IMR-90 (cell line): ENCODE data around the gene PLCB4. TPM values are rescaled to one million over a fixed set of nuclear protein-coding genes. Genes with fewer than 3 reads are reported as not detected.
A peak's percentile ranks its signal among the peaks of the same experiment; 100 is the strongest.

Experiments used
- ATAC-seq: fragments of 200-7000 bp; cut with Tn5 transposase; 2 replicates; pipeline ENCODE4 v1.9.1; 2020; ENCODE audit warnings: low read depth, mild to moderate bottlenecking, moderate library complexity
- BruUV-seq: library from RNA; stranded (reverse); fragments of 400-500 nt; replicated peaks from 2 replicates; lab custom pipeline; 2021; lab: Mats Ljungman, UMichigan
- CTCF ChIA-PET: fragments of 300-600 bp; formaldehyde crosslinking; extraction: SDS; loops from one replicate; lab custom pipeline; 2021; ENCODE audit warnings: antibody characterized with exemption; lab: Yijun Ruan, JAX
- POLR2A ChIA-PET: fragments of 300-600 bp; sonication (Branson Sonifier 250); formaldehyde crosslinking; loops from one replicate; lab custom pipeline; 2022; ENCODE audit warnings: antibody characterized with exemption; ENCODE audit not compliant: unreplicated experiment; lab: Charles Lee
- DNase-seq: peaks from one replicate; pipeline ENCODE4 v3.0.0; 2013
- H2AFZ ChIP-seq: replicated peaks from 2 replicates; pipeline ENCODE3; 2013; ENCODE audit warnings: low read length, mild to moderate bottlenecking; ENCODE audit not compliant: poor library complexity
- H2AK5ac ChIP-seq: 2 replicates; pipeline ENCODE4 v1.6.1; 2013; ENCODE audit warnings: low read depth, low read length, inconsistent platforms
- H2AK9ac ChIP-seq: replicated peaks from 2 replicates; pipeline ENCODE3; 2013; ENCODE audit warnings: mild to moderate bottlenecking, low read depth, low read length, moderate library complexity; ENCODE audit not compliant: poor library complexity
- H2BK120ac ChIP-seq: 2 replicates; pipeline ENCODE4 v1.6.1; 2013; ENCODE audit warnings: low read depth, low read length, inconsistent platforms
- H2BK15ac ChIP-seq: 3 replicates; pipeline ENCODE4 v1.6.1; 2013; ENCODE audit warnings: low read depth, low read length, inconsistent platforms
- H2BK20ac ChIP-seq: 2 replicates; pipeline ENCODE4 v1.6.1; 2013; ENCODE audit warnings: low read depth, mild to moderate bottlenecking, inconsistent platforms, low read length, moderate library complexity
- H2BK5ac ChIP-seq: 2 replicates; pipeline ENCODE4 v1.6.1; 2013; ENCODE audit warnings: mild to moderate bottlenecking, low read depth, low read length, inconsistent platforms; ENCODE audit not compliant: poor library complexity, severe bottlenecking
- H3K14ac ChIP-seq: replicated peaks from 2 replicates; pipeline ENCODE4 v1.6.1; 2013; ENCODE audit warnings: low read depth, low read length, inconsistent platforms
- H3K18ac ChIP-seq: 2 replicates; pipeline ENCODE4 v1.6.1; 2013; ENCODE audit warnings: low read depth, low read length, control low read depth
- H3K23ac ChIP-seq: 2 replicates; pipeline ENCODE4 v1.6.1; 2013; ENCODE audit warnings: low read depth, low read length, inconsistent platforms
- H3K27ac ChIP-seq: 2 replicates; pipeline ENCODE4 v1.5.1; 2013; ENCODE audit warnings: mild to moderate bottlenecking, control low read depth, low read length; ENCODE audit not compliant: insufficient read depth
- H3K27me3 ChIP-seq: 2 replicates; pipeline ENCODE4 v1.6.1; 2013; ENCODE audit warnings: low read length; ENCODE audit not compliant: control insufficient read depth, insufficient read depth
- H3K36me3 ChIP-seq: 2 replicates; pipeline ENCODE4 v1.6.1; 2013; ENCODE audit warnings: low read length, mixed read lengths; ENCODE audit not compliant: control insufficient read depth, insufficient read depth
- H3K4ac ChIP-seq: 2 replicates; pipeline ENCODE4 v1.6.1; 2013; ENCODE audit warnings: low read depth, low read length, inconsistent platforms
- H3K4me1 ChIP-seq: 2 replicates; pipeline ENCODE4 v1.6.1; 2013; ENCODE audit warnings: low read length, mixed read lengths; ENCODE audit not compliant: control insufficient read depth, insufficient read depth
- H3K4me2 ChIP-seq: 2 replicates; pipeline ENCODE4 v1.6.1; 2013; ENCODE audit warnings: low read depth, mild to moderate bottlenecking, control low read depth, low read length, moderate library complexity
- H3K4me3 ChIP-seq: 2 replicates; pipeline ENCODE4 v1.5.1; 2013; ENCODE audit warnings: low read depth, mild to moderate bottlenecking, control low read depth, low read length, moderate library complexity; ENCODE audit not compliant: insufficient read depth
- H3K56ac ChIP-seq: 2 replicates; pipeline ENCODE4 v1.6.1; 2013; ENCODE audit warnings: low read length, inconsistent platforms; ENCODE audit not compliant: insufficient read depth; ENCODE audit errors: extremely low read depth
- H3K79me1 ChIP-seq, 2 experiments: 2 replicates each; pipeline ENCODE4 v1.6.1; 2013; ENCODE audit warnings: low read length in 2 of 2, inconsistent platforms in 1 of 2, low read depth in 1 of 2
- H3K9ac ChIP-seq: 2 replicates; pipeline ENCODE4 v1.6.1; 2013; ENCODE audit warnings: low read depth, low read length, control low read depth
- H3K9me1 ChIP-seq: 2 replicates; pipeline ENCODE4 v1.6.1; 2013; ENCODE audit warnings: low read length, inconsistent platforms; ENCODE audit not compliant: insufficient read depth
- H3K9me3 ChIP-seq: 2 replicates; pipeline ENCODE4 v1.6.1; 2013; ENCODE audit warnings: low read length; ENCODE audit not compliant: control insufficient read depth, insufficient read depth
- H4K20me1 ChIP-seq: 2 replicates; pipeline ENCODE4 v1.6.1; 2013; ENCODE audit warnings: low read length, inconsistent platforms; ENCODE audit not compliant: insufficient read depth
- H4K5ac ChIP-seq: 2 replicates; pipeline ENCODE4 v1.6.1; 2013; ENCODE audit warnings: mild to moderate bottlenecking, low read depth, low read length, control low read depth
- H4K8ac ChIP-seq, 2 experiments: 2 replicates each; pipeline ENCODE4 v1.6.1; 2013; ENCODE audit warnings: low read depth in 2 of 2, low read length in 2 of 2, control low read depth in 1 of 2, inconsistent platforms in 1 of 2
- H4K91ac ChIP-seq: 2 replicates; pipeline ENCODE4 v1.6.1; 2013; ENCODE audit warnings: low read depth, low read length, inconsistent platforms; ENCODE audit not compliant: insufficient read depth
- BHLHE40 ChIP-seq: fragments of 150-350 bp; IDR thresholded peaks from 2 replicates; pipeline ENCODE4 v1.6.1; 2016; ENCODE audit warnings: mild to moderate bottlenecking, low read depth, low read length
- CEBPB ChIP-seq: IDR thresholded peaks from 2 replicates; pipeline ENCODE4 v1.6.1; 2012; ENCODE audit warnings: low read depth, low read length, improper control_type of control experiment
- CHD1 ChIP-seq: IDR thresholded peaks from 2 replicates; pipeline ENCODE4 v1.6.1; 2012; ENCODE audit warnings: low read depth, low read length, improper control_type of control experiment
- CTCF ChIP-seq: conservative IDR thresholded peaks from 2 replicates; pipeline ENCODE4 v1.5.1; 2012; ENCODE audit warnings: mild to moderate bottlenecking, low read depth, low read length, improper control_type of control experiment
- ELK1 ChIP-seq: fragments of 150-350 bp; IDR thresholded peaks from 2 replicates; pipeline ENCODE4 v1.6.1; 2016; ENCODE audit warnings: low read depth, mild to moderate bottlenecking, low read length, moderate library complexity, borderline replicate concordance
- FOS ChIP-seq: fragments of 150-350 bp; IDR thresholded peaks from 2 replicates; pipeline ENCODE4 v1.6.1; 2016; ENCODE audit warnings: low read depth, low read length
- MAFK ChIP-seq: IDR thresholded peaks from 2 replicates; pipeline ENCODE4 v1.6.1; 2012; ENCODE audit warnings: low read depth, low read length, improper control_type of control experiment
- MAZ ChIP-seq: IDR thresholded peaks from 2 replicates; pipeline ENCODE4 v1.6.1; 2012; ENCODE audit warnings: low read depth, mild to moderate bottlenecking, low read length, improper control_type of control experiment, moderate library complexity, borderline replicate concordance
- MXI1 ChIP-seq: IDR thresholded peaks from 2 replicates; pipeline ENCODE4 v1.6.1; 2012; ENCODE audit warnings: low read depth, mild to moderate bottlenecking, low read length, moderate library complexity, borderline replicate concordance
- NFE2L2 ChIP-seq: fragments of 150-350 bp; IDR thresholded peaks from 2 replicates; pipeline ENCODE4 v1.6.1; 2016; ENCODE audit warnings: low read depth, mild to moderate bottlenecking, low read length
- POLR2A ChIP-seq: IDR thresholded peaks from 2 replicates; pipeline ENCODE4 v1.6.1; 2012; ENCODE audit warnings: mild to moderate bottlenecking, low read depth, low read length
- RAD21 ChIP-seq: IDR thresholded peaks from 2 replicates; pipeline ENCODE4 v1.6.1; 2012; ENCODE audit warnings: low read length, improper control_type of control experiment
- RFX5 ChIP-seq: IDR thresholded peaks from 2 replicates; pipeline ENCODE4 v1.8.0; 2012; ENCODE audit warnings: low read depth, mild to moderate bottlenecking, low read length, moderate library complexity
- SMC3 ChIP-seq: fragments of 150-350 bp; IDR thresholded peaks from 2 replicates; pipeline ENCODE4 v1.6.1; 2016; ENCODE audit warnings: low read depth, mild to moderate bottlenecking, antibody characterized with exemption, low read length, moderate library complexity
- USF2 ChIP-seq: fragments of 150-350 bp; IDR thresholded peaks from 2 replicates; pipeline ENCODE4 v1.6.1; 2017; ENCODE audit warnings: mild to moderate bottlenecking, antibody characterized with exemption, low read length, low read depth
- WGBS, 2 experiments: methylation state at CpG; one replicate each; pipeline versions ENCODE4 v1.1.5 to v1.1.7; 2013; ENCODE audit warnings: missing lambda C conversion rate in 2 of 2; ENCODE audit not compliant: insufficient read length in 1 of 2; ENCODE audit errors: extremely low coverage in 2 of 2; 5-methylcytosine and 5-hydroxymethylcytosine counted together
- dilution Hi-C: fragments of 300-500 bp; cut with HindIII; formaldehyde crosslinking; loops from one replicate; pipeline ENCODE4 v1.14.3; 2018; ENCODE audit warnings: low sequenced_read_pairs; ENCODE audit not compliant: unreplicated experiment
- in situ Hi-C: fragments of 300-500 bp; cut with MboI; formaldehyde crosslinking; loops from 3 replicates; pipeline ENCODE4 v1.14.3; 2019; ENCODE audit warnings: low sequenced_read_pairs, inconsistent platforms, mixed read lengths
- intact Hi-C: fragments of 100-400 bp; cut with micrococcal nuclease; formaldehyde crosslinking; loops from 2 replicates; pipeline ENCODE4 v1.10.0; 2022
- polyA plus RNA-seq, 3 experiments: library from polyadenylated mRNA; depleted of rRNA; stranded (reverse); fragments of >200 nt; gene quantifications; 2 replicates each; pipeline ENCODE4 v1.2.3, GENCODE V29; 2012; ENCODE audit warnings: low replicate concordance in 1 of 3
- total RNA-seq: library from RNA; depleted of rRNA; stranded (reverse); fragments of >200 nt; gene quantifications from 2 replicates; pipeline ENCODE4 v1.2.3, GENCODE V29; 2012

PLCB4 gene
- total and polyA plus RNA-seq, 2 of the 4 experiments (the other 2 are of a cell fraction) = 12.5 to 24.0 TPM

- Histone ChIP-seq H3K9me1 (peaks cover 18% of the 10 kb centered on the region), H4K91ac (no peak overlapping the region), H3K79me1 (peaks cover 5 to 12% of the 10 kb centered on the region in 2 experiments; a peak in 3 of 4 replicates), H2AFZ (no peak overlapping the region), H3K18ac (no peak overlapping the region), H3K4ac (peak overlapping the region; percentile 100; the same call in 1 of the 2 replicates), H3K23ac (no peak overlapping the region), H2AK5ac (no peak overlapping the region), H3K9ac (no peak overlapping the region), H3K4me3 (no peak overlapping the region), H4K8ac (no peak overlapping the region), H3K56ac (no peak overlapping the region), H2BK120ac (peak overlapping the region; percentile 100; the same call in 1 of the 2 replicates), H2BK20ac (no peak overlapping the region), H3K27ac (no peak overlapping the region), H2BK5ac (peak overlapping the region; percentile 98), H3K9me3 (no peaks in the 10 kb centered on the region; the same call in 1 of the 2 replicates), H3K4me1 (peaks cover 25% of the 10 kb centered on the region), H3K36me3 (no peaks in the 10 kb centered on the region), H3K27me3 (no peaks in the 10 kb centered on the region), H3K14ac (no peak overlapping the region), H4K5ac (no peak overlapping the region), H2AK9ac (no peak overlapping the region), H2BK15ac (no peak overlapping the region; the same call in 2 of the 3 replicates), H4K20me1 (no peaks in the 10 kb centered on the region), H3K4me2 (peak overlapping the region; percentile 76)
- intact Hi-C loops = loop anchor here (1.0 to 5.0 kb wide), 2 partner anchors 18 to 199 kb away; partner anchors contain the start of gene PLCB4
- POLR2A ChIA-PET = interaction anchor here (1.0 kb wide), 1 partner anchor 18 kb away, joined by 3 read pairs; the partner anchor contains the start of gene PLCB4
- in situ Hi-C loops = loop anchor here (5.0 kb wide), 1 partner anchor 194 kb away; no protein-coding TSS in a partner anchor
- dilution Hi-C loops = no loop called here
- CTCF ChIA-PET = interaction anchor here (0.7 kb wide), 1 partner anchor 197 kb away, joined by 5 read pairs; no protein-coding TSS in a partner anchor
- BruUV-seq = no TSS peak
- ATAC-seq (peak; percentile 91), DNase-seq (peak; percentile 99)
- 0% methylated on average over 2 of the region's 2 CpGs; no CpG with 5 or more reads in 1 of the 2 experiments for WGBS, 2 experiments
- TF ChIP-seq BHLHE40 (peak; percentile 86; the same call in 1 of the 2 replicates), MAFK (peak; percentile 44; the same call in 1 of the 2 replicates), CTCF (no peak), MAZ (no peak), NFE2L2 (peak; percentile 87), CHD1 (no peak), RAD21 (no peak), USF2 (no peak), RFX5 (no peak), POLR2A (no peak), ELK1 (no peak), CEBPB (peak; percentile 84), SMC3 (no peak), MXI1 (no peak), FOS (peak; percentile 100)
Observed at GRCh38 chr20:9051508-9051907, 17.4 kb upstream of the PLCB4 start.
